Amniotic epithelial cell (primary cell): ENCODE measurements around the gene SIPA1L3.
"Not testable (repeated sequence)": the region's sequence is repeated elsewhere in the genome, so short reads cannot be mapped to it uniquely, and the experiment has no call there.

Source experiments
- DNase-seq: peaks from one replicate; pipeline ENCODE4 v3.0.0-alpha.2; 2010; ENCODE audit warnings: low read depth

SIPA1L3 gene

DNA sequence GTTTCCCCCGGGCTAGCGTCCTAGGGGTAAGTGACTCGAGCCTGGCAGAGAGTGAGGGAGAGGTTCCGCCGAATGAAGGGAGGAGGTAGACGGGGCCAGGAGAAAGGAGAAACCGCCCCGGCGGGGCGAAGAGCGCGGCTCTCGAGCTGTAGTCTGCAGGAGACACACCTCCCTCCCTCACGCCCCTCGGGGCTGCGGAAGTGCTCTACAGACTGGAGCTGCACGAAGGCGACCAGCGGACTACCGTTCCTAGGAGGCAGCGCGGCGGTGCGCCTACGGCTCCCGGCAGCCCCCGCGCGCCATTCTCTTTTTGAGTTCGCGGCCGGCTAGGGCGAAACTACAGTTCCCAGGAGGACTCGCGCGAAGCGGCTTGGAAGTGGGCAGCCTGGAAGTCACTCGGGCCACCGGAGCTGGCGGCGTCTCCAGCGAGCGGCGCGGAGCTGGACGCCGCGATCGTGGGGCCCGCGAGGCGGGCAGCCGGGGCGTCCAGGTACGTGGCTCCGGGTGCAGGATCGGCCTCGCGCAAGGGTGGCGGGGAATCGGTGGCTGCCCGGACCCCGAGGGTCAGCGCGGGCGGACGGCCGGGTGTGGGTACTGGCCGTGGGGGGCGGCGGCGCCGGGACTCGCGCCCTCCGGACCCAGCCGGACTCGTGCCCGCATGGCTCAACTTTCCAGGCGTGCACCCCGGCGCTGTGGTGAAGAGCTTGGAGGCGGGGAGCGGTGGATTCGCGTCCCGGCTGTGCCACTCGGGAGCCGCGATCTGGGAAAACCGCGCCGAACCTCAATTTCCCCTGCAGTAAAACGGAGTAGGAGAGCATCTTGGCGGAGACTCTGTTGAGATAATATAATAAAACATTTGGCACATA, at the start of gene SIPA1L3:
Gene SIPA1L3, plus strand, starts transcription at position 340 of the 866 bp plus-strand sequence. CDS start 174,358 bp downstream, outside the sequence.
- peak; percentile 94 for DNase-seq

DNA sequence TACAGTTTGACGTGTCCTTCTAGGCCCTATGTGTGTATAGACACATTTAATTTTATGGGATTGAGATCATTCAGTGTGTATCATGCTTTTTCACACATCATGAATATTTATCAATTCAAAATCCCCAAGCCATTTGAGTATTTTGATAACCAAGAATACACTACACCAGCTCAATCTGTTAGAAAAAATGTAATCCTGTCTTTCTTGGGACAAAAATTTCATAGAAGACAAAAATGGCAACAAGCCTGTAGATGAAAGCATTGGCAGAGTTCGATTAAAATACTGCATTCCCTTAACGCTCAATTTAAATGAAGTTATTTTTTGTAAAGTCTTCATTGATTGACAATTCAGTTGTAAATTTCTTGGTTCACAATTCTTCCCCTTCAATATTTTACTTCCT, 42.5 kb upstream of the SIPA1L3 start:
- no peak for DNase-seq

GRCh38 chr19:37865930-37866329, 41.1 kb upstream of the SIPA1L3 start:
- DNase-seq = not testable (repeated sequence)

- peak; percentile 66 for DNase-seq
Measured at GRCh38 chr19:37867831-37868230, 39.2 kb upstream of the SIPA1L3 start.

DNA sequence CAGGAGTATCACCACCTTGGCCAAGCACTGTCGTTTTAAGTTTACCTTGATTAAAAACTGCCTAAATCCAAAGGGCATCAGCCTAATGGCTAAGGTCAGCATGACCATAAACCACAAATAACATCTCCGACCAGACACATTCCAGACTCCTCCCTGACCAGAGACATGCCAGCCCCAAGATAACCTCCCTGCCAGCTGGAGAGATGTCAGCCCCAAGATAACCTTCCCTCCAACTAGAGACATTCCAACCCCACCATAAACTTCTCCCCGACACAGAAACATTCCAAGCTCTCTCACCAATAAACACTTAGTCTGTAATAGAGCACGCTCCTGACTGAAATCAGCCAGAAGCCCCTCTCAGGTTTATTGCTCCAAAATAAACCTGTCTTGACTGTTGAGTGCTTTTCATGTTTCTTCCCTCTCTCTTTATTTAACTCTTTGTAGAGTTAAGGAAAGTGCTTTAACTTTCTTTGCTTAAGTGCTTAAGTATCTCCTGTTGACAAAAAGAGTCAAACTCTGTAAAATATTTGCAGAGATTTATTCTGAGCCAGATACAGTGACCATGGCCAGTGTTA, 37.2 kb upstream of the SIPA1L3 start:
- no peak for DNase-seq

GRCh38 chr19:37872383-37872782, 34.6 kb upstream of the SIPA1L3 start:
- DNase-seq = peak; percentile 3

- DNase-seq = peak; percentile 3
Measured at GRCh38 chr19:37874784-37875183, 32.2 kb upstream of the SIPA1L3 start.

GRCh38 chr19:37876032-37876431, 31.0 kb upstream of the SIPA1L3 start:
- no peak for DNase-seq

- DNase-seq = no peak
Measured at GRCh38 chr19:37877147-37877546, 29.9 kb upstream of the SIPA1L3 start.

DNA sequence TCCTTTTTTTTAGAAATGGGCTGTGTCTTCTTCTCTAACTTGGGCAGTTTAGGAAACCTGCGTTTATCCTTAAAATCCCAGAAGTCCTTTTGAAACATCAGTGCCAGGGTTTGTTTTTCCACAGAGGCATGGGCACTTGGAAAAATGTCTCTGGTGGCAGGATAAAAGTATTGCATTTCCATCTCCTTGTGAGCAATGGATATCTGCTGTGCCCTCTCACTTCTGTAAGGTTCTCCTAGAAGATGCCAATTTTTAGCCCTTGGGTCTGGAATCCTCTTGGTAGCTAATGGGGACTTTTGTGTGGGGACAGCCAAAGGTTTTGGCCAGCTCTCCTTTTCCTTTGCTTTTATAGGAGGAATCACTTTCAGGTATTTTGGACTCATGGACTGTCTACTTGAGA, 21.6 kb upstream of the SIPA1L3 start:
- no peak for DNase-seq

GRCh38 chr19:37886571-37886970, 20.4 kb upstream of the SIPA1L3 start:
- no peak for DNase-seq

- DNase-seq = no peak
Measured at GRCh38 chr19:37893845-37894575, 13.0 kb upstream of the SIPA1L3 start.

DNA sequence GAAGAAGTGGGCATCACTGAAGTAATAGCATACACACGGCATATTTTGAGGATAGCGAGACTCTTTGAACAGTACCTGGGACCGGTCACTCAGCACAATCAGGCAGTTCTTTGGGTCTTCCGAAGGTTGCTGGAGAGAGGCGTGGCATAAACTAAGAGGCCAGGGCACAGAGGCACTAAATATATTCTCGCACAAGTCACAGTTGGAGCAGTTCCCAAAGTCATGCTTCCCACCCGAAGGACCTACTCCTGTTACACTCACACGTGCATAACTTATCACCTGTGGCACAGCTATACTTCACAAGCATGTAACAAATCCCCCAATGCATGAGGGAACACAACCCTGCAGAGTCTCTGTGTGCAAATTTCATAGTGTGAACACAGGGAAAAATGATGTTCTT, 10.8 kb upstream of the SIPA1L3 start:
- no peak for DNase-seq

DNA sequence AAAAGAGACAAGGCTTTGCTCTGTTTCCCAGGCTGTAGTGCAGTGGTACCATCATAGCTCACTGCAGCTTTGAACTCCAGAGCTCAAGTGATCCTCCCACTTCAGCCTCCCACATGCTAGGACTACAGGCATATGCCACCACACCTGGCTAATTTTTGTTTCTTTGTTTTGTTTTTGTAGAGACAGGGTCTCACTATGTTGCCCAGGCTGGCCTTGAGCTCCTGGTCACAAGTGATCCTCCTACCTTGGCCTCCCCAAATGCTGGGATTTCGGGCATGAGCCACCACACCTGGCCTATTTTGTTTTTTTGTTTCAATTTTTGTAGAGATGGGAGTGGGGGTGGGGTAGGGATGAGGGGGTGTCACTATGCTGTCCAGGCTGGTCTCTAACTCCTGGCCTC, 7.6 kb upstream of the SIPA1L3 start:
- DNase-seq = no peak

DNA sequence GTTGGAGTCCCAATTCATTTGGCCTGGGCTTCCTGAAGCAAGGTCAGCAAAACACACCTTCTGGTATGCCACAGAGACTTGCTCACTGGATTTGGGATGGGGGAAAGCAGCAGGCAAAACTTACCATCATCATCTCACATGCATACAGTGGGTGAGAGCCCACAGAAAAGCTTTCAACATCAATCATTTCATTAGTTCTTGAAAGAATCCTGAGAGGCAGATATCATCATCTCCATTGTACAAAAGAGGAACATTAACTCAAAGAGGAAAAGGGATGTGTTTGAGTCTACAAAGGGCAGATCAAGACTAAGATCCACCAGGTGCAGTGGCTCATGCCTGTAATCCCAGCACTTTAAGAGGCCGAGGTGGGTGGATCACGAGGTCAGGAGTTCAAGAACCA, 7.0 kb upstream of the SIPA1L3 start:
- DNase-seq = no peak

DNA sequence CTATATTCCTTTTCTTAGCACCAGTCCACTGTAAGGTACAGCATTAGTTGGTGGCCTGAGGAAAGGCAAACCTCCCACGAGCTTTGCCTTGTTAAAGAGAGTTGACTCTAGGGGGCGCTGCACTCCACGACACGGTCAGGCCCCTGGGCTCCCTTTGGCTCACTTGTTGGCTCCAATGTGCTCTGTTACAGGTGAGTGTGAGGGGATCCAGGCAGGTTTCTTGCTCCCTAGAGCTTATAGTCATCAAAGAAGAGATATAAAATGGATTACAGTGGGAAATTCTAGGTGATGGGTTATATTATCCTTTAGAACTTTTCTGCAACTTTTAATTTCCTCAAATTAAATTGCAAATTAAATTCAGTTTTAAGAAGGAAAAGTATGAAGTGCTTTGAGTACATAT, 4.3 kb upstream of the SIPA1L3 start:
- DNase-seq = peak; percentile 59

DNA sequence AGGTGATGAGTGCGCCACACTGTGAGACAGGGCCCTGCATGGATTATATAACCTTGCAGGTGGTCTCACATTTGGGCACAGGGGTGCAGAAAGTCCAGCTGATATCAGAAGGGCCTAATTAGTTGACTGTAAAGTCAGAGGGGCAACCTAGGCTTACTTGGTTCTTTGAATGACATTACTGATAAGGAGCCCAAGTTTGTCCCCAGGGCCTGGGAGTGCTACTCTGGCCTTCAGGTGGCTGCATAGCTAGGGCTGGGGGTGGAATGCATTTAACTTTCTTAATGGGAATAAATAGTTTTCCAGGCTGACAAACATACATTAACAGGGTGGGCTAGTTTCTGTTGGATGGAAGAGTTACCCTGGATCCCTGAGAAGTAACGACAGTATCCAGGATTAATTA, 3.9 kb upstream of the SIPA1L3 start:
- DNase-seq = no peak

DNA sequence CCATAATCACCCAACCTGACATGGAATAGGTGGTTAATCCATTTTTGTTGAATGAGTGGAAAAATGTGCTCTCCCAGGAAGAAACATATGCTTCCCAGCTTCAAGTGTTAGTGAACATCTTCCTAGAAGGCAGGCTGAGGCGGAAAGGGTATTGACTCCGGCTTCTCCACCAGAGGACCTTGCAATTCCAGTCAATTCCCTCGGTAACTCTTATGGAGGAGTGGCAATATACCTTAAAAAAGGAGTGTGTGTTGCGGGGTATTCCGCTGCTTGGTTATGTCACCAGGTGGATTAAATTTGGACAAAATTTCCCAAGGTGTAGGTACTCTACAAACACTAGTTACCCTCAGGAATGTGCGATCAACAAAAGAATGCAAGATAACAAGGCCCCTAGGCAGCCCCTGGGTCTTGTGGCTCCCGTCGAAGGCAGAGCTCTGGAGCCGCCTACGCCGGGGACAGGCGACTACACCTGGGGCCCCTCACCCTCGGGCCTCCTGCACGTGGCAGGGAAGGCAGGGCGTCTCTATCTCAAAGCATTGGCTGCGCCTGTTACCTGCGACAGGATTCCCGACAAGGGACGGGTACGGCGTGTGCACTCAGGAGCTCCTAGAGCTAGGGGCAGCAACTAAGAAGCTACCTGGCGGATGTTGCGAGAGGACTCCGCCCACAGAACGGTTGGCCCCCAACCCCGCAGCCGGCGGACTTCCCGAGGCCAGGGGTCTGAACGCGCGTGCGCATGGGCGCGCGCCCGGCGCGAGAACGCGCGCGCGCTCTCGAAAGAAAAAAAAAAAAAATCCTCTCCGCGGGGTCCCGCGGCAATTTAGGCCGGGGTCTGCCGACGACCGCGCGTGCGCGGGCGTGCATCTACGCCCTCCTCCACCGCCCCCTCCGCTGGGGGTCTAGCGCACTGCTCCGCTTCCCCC, 801 bp upstream of the SIPA1L3 start, which contains the start of gene WDR87:
Gene WDR87, minus strand, starts transcription at position 649 of the 923 bp plus-strand sequence. CDS start 8,355 bp downstream, outside the sequence.
- DNase-seq = no peak

GRCh38 chr19:37907735-37908455, 887 bp downstream of the SIPA1L3 start:
- no peak for DNase-seq

DNA sequence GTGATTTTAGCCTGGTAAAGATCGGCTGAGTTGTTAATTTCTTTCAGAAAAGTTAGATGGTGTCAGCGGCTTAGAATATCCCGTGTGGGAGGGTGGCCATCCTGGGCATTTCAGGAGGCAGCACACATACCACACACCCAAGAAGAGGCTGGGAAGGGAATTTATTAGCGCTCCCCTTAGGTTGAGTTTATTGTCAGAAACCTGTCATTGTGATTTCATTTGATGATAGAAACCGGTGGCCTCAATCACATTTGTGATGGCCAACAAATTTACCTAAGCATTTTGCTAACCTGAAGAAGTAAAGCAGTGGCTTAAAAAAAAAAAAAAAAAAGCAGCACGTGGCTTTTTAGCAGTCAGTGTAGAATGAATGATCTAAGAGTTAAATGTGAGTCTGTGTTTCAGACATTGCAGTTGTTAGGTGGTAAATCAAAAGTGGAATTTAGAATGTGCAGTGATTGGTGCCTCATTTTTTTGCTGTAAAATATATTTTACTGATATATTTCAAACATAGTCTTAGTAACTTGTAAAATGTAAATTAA, 2.7 kb downstream of the SIPA1L3 start:
- no peak for DNase-seq

DNA sequence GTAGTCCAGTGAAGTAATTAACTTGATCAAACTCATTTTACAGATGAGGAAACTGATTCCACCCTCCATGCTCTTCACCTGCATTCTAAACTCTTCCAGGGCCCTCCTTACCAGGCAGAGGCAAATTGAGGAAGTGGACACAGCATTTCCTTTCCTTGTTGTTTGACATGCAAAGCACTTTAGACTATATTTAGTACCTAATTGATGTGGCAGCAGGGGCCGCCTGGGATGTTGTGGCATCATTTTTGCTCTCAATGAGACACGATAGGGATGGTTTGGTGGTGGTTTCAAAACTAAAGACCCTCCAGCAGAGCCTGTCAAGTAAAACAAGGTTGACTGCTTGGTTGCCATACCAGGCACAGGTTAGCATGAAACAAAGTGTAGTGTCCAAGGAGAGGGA, 7.9 kb downstream of the SIPA1L3 start:
- no peak for DNase-seq
